PFSK-1 (cell line): Measurements from ENCODE around the gene ACY1.

Source experiments
- FOXP2 ChIP-seq: optimal IDR thresholded peaks from 2 replicates; pipeline ENCODE3; 2011; ENCODE audit warnings: borderline replicate concordance, control low read depth, inconsistent platforms; ENCODE audit not compliant: insufficient read depth; ENCODE audit errors: extremely low read length, extremely low read depth
- POLR2AphosphoS5 ChIP-seq: IDR thresholded peaks from 2 replicates; pipeline ENCODE4 v1.6.1; 2012; ENCODE audit warnings: low read depth, mild to moderate bottlenecking, control low read depth, low read length, moderate library complexity
- SIN3A ChIP-seq: IDR thresholded peaks from 2 replicates; pipeline ENCODE4 v1.6.1; 2012; ENCODE audit warnings: mild to moderate bottlenecking, low read length, moderate library complexity, borderline replicate concordance; ENCODE audit not compliant: insufficient read depth
- TAF1 ChIP-seq: IDR thresholded peaks from 2 replicates; pipeline ENCODE4 v1.6.1; 2012; ENCODE audit warnings: low read length, control low read depth, borderline replicate concordance; ENCODE audit not compliant: insufficient read depth
- TF ChIP-seq, protein P1 (sequence below), 2 experiments: IDR thresholded peaks; 2 replicates each; pipeline versions ENCODE4 v1.6.1 to v1.8.0; 2011 to 2012; ENCODE audit warnings: low read depth in 2 of 2, low read length in 2 of 2, control low read depth in 1 of 2, inconsistent platforms in 1 of 2, mild to moderate bottlenecking in 1 of 2, moderate library complexity in 1 of 2; ENCODE audit not compliant: insufficient read depth in 1 of 2

The ACY1 gene

DNA sequence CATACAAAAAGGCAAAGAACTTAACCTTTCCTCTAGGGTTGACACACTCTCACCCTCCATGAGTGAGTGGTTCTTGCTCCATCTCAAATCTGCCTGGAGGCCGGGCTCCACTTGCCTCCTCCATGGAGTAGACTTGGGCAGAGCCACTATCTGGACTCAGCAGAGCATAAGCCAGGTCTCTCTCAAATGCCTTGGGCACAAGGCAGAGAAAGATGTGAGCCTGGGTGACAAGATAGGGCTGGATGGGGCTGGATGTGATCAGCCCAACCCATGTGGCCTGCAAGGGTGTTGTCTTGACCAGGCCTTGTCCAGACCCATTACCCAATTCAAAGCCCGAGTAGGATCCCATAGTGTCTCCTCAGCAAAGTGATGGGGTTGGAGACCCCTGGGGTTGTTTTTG is 16.5 kb downstream of the ACY1 start:
- TF ChIP-seq SIN3A = no peak
- no peak for TF ChIP-seq TAF1
- TF ChIP-seq, protein P1, sequence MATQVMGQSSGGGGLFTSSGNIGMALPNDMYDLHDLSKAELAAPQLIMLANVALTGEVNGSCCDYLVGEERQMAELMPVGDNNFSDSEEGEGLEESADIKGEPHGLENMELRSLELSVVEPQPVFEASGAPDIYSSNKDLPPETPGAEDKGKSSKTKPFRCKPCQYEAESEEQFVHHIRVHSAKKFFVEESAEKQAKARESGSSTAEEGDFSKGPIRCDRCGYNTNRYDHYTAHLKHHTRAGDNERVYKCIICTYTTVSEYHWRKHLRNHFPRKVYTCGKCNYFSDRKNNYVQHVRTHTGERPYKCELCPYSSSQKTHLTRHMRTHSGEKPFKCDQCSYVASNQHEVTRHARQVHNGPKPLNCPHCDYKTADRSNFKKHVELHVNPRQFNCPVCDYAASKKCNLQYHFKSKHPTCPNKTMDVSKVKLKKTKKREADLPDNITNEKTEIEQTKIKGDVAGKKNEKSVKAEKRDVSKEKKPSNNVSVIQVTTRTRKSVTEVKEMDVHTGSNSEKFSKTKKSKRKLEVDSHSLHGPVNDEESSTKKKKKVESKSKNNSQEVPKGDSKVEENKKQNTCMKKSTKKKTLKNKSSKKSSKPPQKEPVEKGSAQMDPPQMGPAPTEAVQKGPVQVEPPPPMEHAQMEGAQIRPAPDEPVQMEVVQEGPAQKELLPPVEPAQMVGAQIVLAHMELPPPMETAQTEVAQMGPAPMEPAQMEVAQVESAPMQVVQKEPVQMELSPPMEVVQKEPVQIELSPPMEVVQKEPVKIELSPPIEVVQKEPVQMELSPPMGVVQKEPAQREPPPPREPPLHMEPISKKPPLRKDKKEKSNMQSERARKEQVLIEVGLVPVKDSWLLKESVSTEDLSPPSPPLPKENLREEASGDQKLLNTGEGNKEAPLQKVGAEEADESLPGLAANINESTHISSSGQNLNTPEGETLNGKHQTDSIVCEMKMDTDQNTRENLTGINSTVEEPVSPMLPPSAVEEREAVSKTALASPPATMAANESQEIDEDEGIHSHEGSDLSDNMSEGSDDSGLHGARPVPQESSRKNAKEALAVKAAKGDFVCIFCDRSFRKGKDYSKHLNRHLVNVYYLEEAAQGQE (IDR thresholded peaks at IDR 0.05; ENCODE audit: insufficient read depth in 1 of 2, low read depth in 2 of 2, low read length in 2 of 2) = no peak
- TF ChIP-seq POLR2AphosphoS5 = no peak
- no peak for TF ChIP-seq FOXP2

DNA sequence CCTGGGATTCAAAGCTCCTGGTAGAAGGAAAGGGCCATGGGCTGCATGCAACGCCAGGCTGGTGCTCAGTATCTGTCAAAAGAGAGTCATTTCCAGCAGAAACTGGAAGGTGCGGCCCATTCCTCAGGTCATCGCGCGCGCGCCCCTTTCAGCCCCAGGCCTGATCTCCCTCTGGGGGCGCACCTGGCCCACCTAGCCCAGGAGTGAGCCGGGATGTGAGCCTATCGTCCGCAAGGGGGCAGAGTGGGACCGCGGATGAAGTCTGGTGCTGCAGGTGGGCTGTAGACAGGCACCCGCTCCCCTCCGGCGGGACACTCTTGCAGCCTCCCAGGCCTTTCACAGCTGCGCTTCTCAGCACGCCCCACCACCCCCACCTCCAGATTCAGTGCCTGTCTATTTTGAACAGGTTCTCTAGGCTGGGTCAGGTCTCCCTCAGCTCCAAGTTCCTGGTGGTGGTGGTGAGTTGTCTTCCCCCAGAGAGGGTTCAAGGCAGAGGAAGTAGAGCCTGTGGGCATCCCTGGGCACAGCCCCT is 18.2 kb downstream of the ACY1 start:
- peak; percentile 20 for TF ChIP-seq FOXP2
- TF ChIP-seq, protein P1 (IDR thresholded peaks at IDR 0.05; ENCODE audit: insufficient read depth in 1 of 2, low read depth in 2 of 2, low read length in 2 of 2) = no peak

DNA sequence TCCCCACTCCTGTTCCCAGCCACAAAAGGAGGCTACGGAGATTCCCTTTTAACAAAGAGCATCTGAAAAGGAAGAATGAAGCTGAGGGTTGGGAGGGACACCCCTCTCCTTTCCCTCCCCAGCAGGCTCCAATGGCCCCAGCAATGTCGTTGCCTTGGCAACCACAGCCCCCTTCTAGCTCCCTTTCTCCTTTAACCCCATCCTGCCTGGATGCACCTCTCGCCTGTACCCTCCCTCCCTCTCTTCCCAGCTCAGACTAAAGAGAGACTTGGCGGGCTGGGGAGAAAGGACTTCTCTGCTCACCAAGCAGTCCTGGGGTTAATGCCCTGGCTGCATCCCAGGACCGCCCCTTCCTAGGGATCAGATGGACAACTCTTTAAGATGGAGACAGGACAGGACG is 19.4 kb downstream of the ACY1 start:
- TF ChIP-seq POLR2AphosphoS5 = no peak
- no peak for TF ChIP-seq FOXP2
- no peak for TF ChIP-seq TAF1
- TF ChIP-seq, protein P1 (IDR thresholded peaks at IDR 0.05; ENCODE audit: insufficient read depth in 1 of 2, low read depth in 2 of 2, low read length in 2 of 2) = no peak
- no peak for TF ChIP-seq SIN3A

DNA sequence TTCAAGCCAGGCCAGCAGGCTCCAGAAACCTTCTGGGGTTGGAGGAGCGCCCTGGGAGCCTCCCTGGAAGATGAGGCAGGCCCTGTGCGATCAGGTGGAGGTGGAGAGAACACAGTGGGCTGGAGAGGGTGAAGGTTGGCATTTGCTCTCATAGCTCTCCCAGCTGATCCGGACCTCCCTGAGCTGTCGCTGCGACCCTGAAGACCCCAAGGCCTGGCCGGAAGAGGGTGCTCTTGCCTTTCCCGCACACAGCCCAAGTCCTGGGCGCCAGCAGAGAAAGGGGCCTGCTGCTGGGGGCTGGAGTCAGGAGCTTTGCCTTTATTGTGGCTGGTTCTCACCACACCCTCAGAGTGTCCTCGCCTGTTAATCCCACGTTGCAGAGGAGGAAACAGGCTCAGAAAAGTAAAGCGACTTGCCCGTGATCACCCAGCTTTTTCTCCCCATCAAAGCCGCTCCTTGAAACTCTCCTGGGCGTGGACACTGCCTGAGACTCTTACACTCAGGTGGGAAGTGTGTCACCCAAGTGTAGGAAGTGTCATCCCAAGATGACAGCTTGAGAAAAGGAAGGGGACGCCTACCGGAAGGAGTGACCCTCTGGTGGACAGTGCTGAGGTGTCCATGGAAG is 20.9 kb downstream of the ACY1 start:
- TF ChIP-seq POLR2AphosphoS5 = no peak
- TF ChIP-seq TAF1 = no peak
- TF ChIP-seq FOXP2 = no peak
- TF ChIP-seq, protein P1 (IDR thresholded peaks at IDR 0.05; ENCODE audit: insufficient read depth in 1 of 2, low read depth in 2 of 2, low read length in 2 of 2) = no peak
- TF ChIP-seq SIN3A = no peak

DNA sequence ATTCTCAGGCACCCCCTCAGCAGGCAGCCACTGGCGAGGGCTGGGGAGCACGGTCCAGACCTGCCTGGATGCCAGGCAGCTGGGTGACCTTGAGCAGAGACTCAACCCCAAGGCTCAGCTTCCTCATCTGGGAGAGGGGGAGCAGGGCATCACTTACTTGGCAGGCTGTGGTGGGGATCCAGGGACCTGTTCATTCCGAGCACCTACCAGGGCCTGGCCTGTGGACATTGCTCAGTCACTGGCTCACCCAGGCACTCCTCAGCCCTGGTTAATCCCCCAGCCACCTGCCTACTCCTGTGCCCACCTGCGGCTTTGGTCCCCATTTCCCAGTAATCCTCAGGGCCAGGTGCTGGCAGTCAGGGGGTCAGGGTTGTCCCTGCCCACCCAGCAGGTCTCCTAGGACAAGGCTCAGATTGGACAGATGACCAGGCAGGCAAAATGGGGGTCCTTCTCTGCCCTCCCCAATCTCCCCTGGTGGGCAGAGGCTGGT is 21.6 kb downstream of the ACY1 start:
- TF ChIP-seq, protein P1 (IDR thresholded peaks at IDR 0.05; ENCODE audit: insufficient read depth in 1 of 2, low read depth in 2 of 2, low read length in 2 of 2) = no peak
- TF ChIP-seq FOXP2 = no peak
- TF ChIP-seq SIN3A = no peak
- TF ChIP-seq POLR2AphosphoS5 = no peak
- TF ChIP-seq TAF1 = no peak
